Hepatocyte (in vitro differentiated cells): ENCODE measurements around the gene PDE4D.

Experiments used
- EZH2 ChIP-seq: fragments of 200-600 bp; sonication (generic); IDR thresholded peaks from 2 replicates; pipeline ENCODE4 v1.6.1; 2016; ENCODE audit warnings: antibody characterized with exemption, mild to moderate bottlenecking, borderline replicate concordance
- EZH2phosphoT487 ChIP-seq: fragments of 200-600 bp; sonication (generic); IDR thresholded peaks from one replicate; pipeline ENCODE4 v1.6.1; 2018; ENCODE audit warnings: antibody characterized with exemption, mild to moderate bottlenecking, low read depth, moderate library complexity; ENCODE audit not compliant: unreplicated experiment, severe bottlenecking
- TF ChIP-seq, protein P1 (sequence below): fragments of 200-600 bp; sonication (generic); IDR thresholded peaks from 2 replicates; pipeline ENCODE4 v1.5.1; 2016; ENCODE audit warnings: antibody characterized with exemption, mild to moderate bottlenecking; ENCODE audit not compliant: poor library complexity

DNA sequence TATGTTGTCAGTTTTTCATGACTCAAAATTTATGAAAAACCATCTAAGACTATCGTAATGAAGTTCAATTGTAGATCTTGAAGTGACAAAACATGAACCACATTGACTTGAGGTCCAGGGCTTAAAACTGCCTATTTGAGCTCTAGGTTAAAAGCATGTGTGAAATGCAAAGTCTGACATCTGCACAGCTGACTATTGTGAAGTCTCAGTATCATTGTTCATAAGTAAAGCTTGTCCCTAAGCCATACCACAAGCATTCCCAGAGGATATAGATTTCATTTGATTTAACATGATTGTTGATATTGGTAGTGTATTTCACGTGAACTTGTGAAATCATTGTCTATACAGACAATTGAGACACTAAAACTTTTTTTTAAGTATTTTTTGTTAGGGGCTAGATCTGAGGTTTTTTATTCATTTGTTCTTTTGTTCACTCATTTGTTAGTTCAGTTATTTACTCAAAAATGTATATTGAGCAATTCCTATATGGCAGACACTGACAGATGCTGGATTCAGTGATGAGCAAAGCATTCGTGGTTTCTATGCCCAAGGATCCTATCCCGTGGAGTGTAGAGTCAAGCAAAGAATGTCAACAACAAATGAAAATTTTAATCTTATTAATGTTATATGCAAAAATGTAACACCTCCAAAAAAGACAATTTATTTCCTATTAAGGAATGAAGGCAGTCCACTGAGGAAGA, 825.4 kb downstream of the PDE4D start:
- TF ChIP-seq EZH2 = no peak
- TF ChIP-seq, protein P1, sequence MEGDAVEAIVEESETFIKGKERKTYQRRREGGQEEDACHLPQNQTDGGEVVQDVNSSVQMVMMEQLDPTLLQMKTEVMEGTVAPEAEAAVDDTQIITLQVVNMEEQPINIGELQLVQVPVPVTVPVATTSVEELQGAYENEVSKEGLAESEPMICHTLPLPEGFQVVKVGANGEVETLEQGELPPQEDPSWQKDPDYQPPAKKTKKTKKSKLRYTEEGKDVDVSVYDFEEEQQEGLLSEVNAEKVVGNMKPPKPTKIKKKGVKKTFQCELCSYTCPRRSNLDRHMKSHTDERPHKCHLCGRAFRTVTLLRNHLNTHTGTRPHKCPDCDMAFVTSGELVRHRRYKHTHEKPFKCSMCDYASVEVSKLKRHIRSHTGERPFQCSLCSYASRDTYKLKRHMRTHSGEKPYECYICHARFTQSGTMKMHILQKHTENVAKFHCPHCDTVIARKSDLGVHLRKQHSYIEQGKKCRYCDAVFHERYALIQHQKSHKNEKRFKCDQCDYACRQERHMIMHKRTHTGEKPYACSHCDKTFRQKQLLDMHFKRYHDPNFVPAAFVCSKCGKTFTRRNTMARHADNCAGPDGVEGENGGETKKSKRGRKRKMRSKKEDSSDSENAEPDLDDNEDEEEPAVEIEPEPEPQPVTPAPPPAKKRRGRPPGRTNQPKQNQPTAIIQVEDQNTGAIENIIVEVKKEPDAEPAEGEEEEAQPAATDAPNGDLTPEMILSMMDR = no peak
- no peak for TF ChIP-seq EZH2phosphoT487
